HepG2 (cell line): ENCODE results near the gene ZNF730. TPM values are rescaled to one million over a fixed set of nuclear protein-coding genes. Genes with fewer than 3 reads are reported as not detected.

Source experiments
- ATAC-seq: fragments of 200-7000 bp; cut with Tn5 transposase; 3 replicates; pipeline ENCODE4 v1.9.1; 2020; ENCODE audit warnings: mild to moderate bottlenecking, moderate library complexity
- BruUV-seq: library from RNA; stranded (reverse); fragments of 400-500 nt; replicated peaks from 2 replicates; lab custom pipeline; 2021; lab: Mats Ljungman, UMichigan
- CTCF ChIA-PET: fragments of 300-600 bp; formaldehyde crosslinking; extraction: SDS; loops from one replicate; lab custom pipeline; 2021; ENCODE audit warnings: low total read pairs, inconsistent platforms, low intra/inter-chr PET ratio; lab: Yijun Ruan, JAX
- POLR2A ChIA-PET: fragments of 350-600 bp; sonication (Branson Sonifier 250); formaldehyde crosslinking; loops from one replicate; lab custom pipeline; 2020; ENCODE audit warnings: antibody characterized with exemption, inconsistent platforms; lab: Yijun Ruan, JAX
- DNase-seq: peaks from one replicate; pipeline ENCODE4 v3.0.0-alpha.2; 2015; ENCODE audit warnings: low spot score
- FAIRE-seq: peaks from 3 replicates; lab custom pipeline; 2011; peaks lifted over from hg19 to GRCh38; lab: Jason Lieb, UNC
- H2AFZ ChIP-seq: one replicate; pipeline ENCODE4 v1.6.1; 2011; ENCODE audit warnings: low read length, inconsistent platforms
- H3K27ac ChIP-seq: fragments of 300-600 bp; 3 replicates; pipeline ENCODE4 v1.8.0; 2011; ENCODE audit warnings: mixed run types, mild to moderate bottlenecking, mixed read lengths, low read length, inconsistent platforms; ENCODE audit not compliant: insufficient read depth; ENCODE audit errors: extremely low read length
- H3K27me3 ChIP-seq, 2 experiments: fragments of 200-600 bp in 1 of 2; 2 replicates in 1 of 2; 3 replicates in 1 of 2; pipeline versions ENCODE4 v1.6.0 to v1.8.0; 2011; ENCODE audit warnings: low read length in 2 of 2, mild to moderate bottlenecking in 2 of 2, moderate library complexity in 2 of 2, inconsistent platforms in 1 of 2; ENCODE audit not compliant: insufficient read depth in 2 of 2, control insufficient read depth in 1 of 2
- H3K36me3 ChIP-seq, 2 experiments: fragments of 200-600 bp in 1 of 2; replicated peaks in 1 of 2; 2 replicates in 1 of 2; 3 replicates in 1 of 2; pipeline versions ENCODE4 v1.5.1 to v1.8.0; 2011; ENCODE audit warnings: low read length in 2 of 2, inconsistent platforms in 1 of 2; ENCODE audit not compliant: insufficient read depth in 2 of 2, control insufficient read depth in 1 of 2
- H3K4me1 ChIP-seq: 2 replicates; pipeline ENCODE4 v1.5.1; 2012; ENCODE audit warnings: low read length, inconsistent platforms; ENCODE audit not compliant: insufficient read depth
- H3K4me2 ChIP-seq: 2 replicates; pipeline ENCODE4 v1.6.0; 2011; ENCODE audit warnings: low read depth, low read length, inconsistent platforms
- H3K4me3 ChIP-seq, 3 experiments: fragments of 200-600 bp in 1 of 3; sonication (generic), shearing (Covaris generic) in 1 of 3; replicated peaks in 1 of 3; 2 replicates each; pipeline ENCODE4 v1.5.1; 2011 to 2016; ENCODE audit warnings: low read length in 3 of 3, inconsistent platforms in 2 of 3, low read depth in 2 of 3, mild to moderate bottlenecking in 2 of 3, control low read depth in 1 of 3, mixed read lengths in 1 of 3; ENCODE audit not compliant: insufficient read depth in 1 of 3
- H3K79me2 ChIP-seq: one replicate; pipeline ENCODE4 v1.6.1; 2011; ENCODE audit warnings: low read length, inconsistent platforms; ENCODE audit not compliant: insufficient read depth
- H3K9ac ChIP-seq: 2 replicates; pipeline ENCODE4 v1.6.0; 2011; ENCODE audit warnings: mild to moderate bottlenecking, low read depth, low read length, inconsistent platforms; ENCODE audit not compliant: insufficient read depth
- H3K9me3 ChIP-seq: 2 replicates; pipeline ENCODE4 v1.5.1; 2012; ENCODE audit warnings: mild to moderate bottlenecking, low read length
- H4K20me1 ChIP-seq: 2 replicates; pipeline ENCODE4 v1.6.0; 2011; ENCODE audit warnings: inconsistent platforms, mild to moderate bottlenecking, low read length, moderate library complexity; ENCODE audit not compliant: insufficient read depth
- CEBPB ChIP-seq: IDR thresholded peaks from 2 replicates; pipeline ENCODE4 v1.6.1; 2011; ENCODE audit warnings: low read depth, low read length, improper control_type of control experiment, borderline replicate concordance
- IKZF5 ChIP-seq: IDR thresholded peaks from 2 replicates; pipeline ENCODE4 v1.6.1; 2018; ENCODE audit warnings: missing genetic modification reagents, mild to moderate bottlenecking, missing compliant biosample characterization
- JUN ChIP-seq: sonication (generic); formaldehyde crosslinking; IDR thresholded peaks from 2 replicates; pipeline ENCODE4 v1.4.0; 2020; ENCODE audit warnings: mild to moderate bottlenecking, missing genetic modification reagents
- POLR2AphosphoS5 ChIP-seq: IDR thresholded peaks from 2 replicates; pipeline ENCODE4 v1.6.1; 2012; ENCODE audit warnings: low read depth, low read length
- ZNF569 ChIP-seq: sonication (generic); formaldehyde crosslinking; IDR thresholded peaks from 2 replicates; pipeline ENCODE4 v1.5.0; 2020; ENCODE audit warnings: mild to moderate bottlenecking, missing genetic modification reagents, moderate library complexity, borderline replicate concordance
- WGBS: methylation state at CpG from one replicate; pipeline ENCODE4 v1.1.6; 2017; ENCODE audit warnings: low lambda C conversion rate; 5-methylcytosine and 5-hydroxymethylcytosine counted together
- in situ Hi-C: cut with HindIII; loops from 2 replicates; pipeline ENCODE4 v1.10.0; 2017; ENCODE audit warnings: low pct_unique_long_range_greater_than_20kb; ENCODE audit not compliant: extremely low pct_ligation_motif_present
- intact Hi-C: fragments of 100-400 bp; cut with micrococcal nuclease; formaldehyde crosslinking; loops from one replicate; pipeline ENCODE4 v1.10.0; 2022; ENCODE audit not compliant: unreplicated experiment
- polyA plus RNA-seq, 8 experiments: library from polyadenylated mRNA; depleted of rRNA in 3 of 8; stranded (reverse) in 7 of 8; unstranded in 1 of 8; fragments of >200 nt; fragmentation: Illumina TruSeq in 4 of 8; extraction: Trizol in 4 of 8; gene quantifications; 2 replicates each; pipeline versions ENCODE4 v1.2.1 to v1.2.3, GENCODE V29; 2011 to 2016; ENCODE audit warnings: low read depth in 4 of 8, missing spikeins in 1 of 8, mixed read lengths in 1 of 8; ENCODE audit not compliant: insufficient read depth in 1 of 8
- total RNA-seq, 5 experiments: library from RNA; depleted of rRNA; stranded (reverse); fragments of >200 nt; fragmentation: Illumina TruSeq; extraction: Trizol; gene quantifications; 2 replicates each; pipeline ENCODE4 v1.2.3, GENCODE V29; 2016; ENCODE audit warnings: low read depth in 1 of 5

Gene ZNF730
- total and polyA plus RNA-seq, 2 of the 13 experiments (the other 11 are each of a cell fraction or from before 2014, with no cell fraction given), result 0.07 TPM; not detected in 1

GRCh38 chr19:23098988-23099387, 17.8 kb upstream of the ZNF730 start:
- FAIRE-seq (no peak), ATAC-seq (no peak), DNase-seq (no peak)
- no peaks in the 10 kb centered on the region for H3K4me1 ChIP-seq
- no peak overlapping the region for H3K4me3 ChIP-seq
- WGBS, result 10% methylated on average over 4 of the region's 4 CpGs
- no peaks in the 10 kb centered on the region for H3K79me2 ChIP-seq
- POLR2A ChIA-PET, result no interaction called here
- in situ Hi-C loops (no loop called here), intact Hi-C loops (no loop called here)
- no peak overlapping the region for H3K9ac ChIP-seq
- CTCF ChIA-PET, result no interaction called here
- no peak overlapping the region for H3K27ac ChIP-seq
- no TSS peak for BruUV-seq
- no peak overlapping the region for H3K4me2 ChIP-seq
- no peaks in the 10 kb centered on the region for H3K36me3 ChIP-seq
- H4K20me1 ChIP-seq, result no peaks in the 10 kb centered on the region
- TF ChIP-seq IKZF5 (CRISPR knock-in tag) (no peak), JUN (CRISPR knock-in tag) (no peak), ZNF569 (no peak)
- no peak overlapping the region for H2AFZ ChIP-seq
- peaks cover 95% of the 10 kb centered on the region for H3K9me3 ChIP-seq
- no peaks in the 10 kb centered on the region for H3K27me3 ChIP-seq

GRCh38 chr19:23099966-23100365, 16.9 kb upstream of the ZNF730 start:
- no peak overlapping the region for H3K4me3 ChIP-seq
- 20% methylated on average over 6 of the region's 7 CpGs for WGBS
- H3K9me3 ChIP-seq, result peaks cover 95% of the 10 kb centered on the region
- ATAC-seq (no peak), FAIRE-seq (no peak), DNase-seq (no peak)
- no peak overlapping the region for H3K4me2 ChIP-seq
- H3K9ac ChIP-seq, result no peak overlapping the region
- in situ Hi-C loops, result no loop called here
- ChIA-PET CTCF (no interaction called here), POLR2A (no interaction called here)
- no peaks in the 10 kb centered on the region for H3K79me2 ChIP-seq
- no peak overlapping the region for H3K27ac ChIP-seq
- H3K36me3 ChIP-seq, result no peaks in the 10 kb centered on the region
- no peaks in the 10 kb centered on the region for H3K4me1 ChIP-seq
- TF ChIP-seq CEBPB, result peak; percentile 17; the same call in 1 of the 2 replicates
- TF ChIP-seq POLR2AphosphoS5, result no peak
- no peaks in the 10 kb centered on the region for H4K20me1 ChIP-seq
- no peaks in the 10 kb centered on the region for H3K27me3 ChIP-seq
- no TSS peak for BruUV-seq
- no peak overlapping the region for H2AFZ ChIP-seq
- intact Hi-C loops, result no loop called here
